ENCODE measurements around the gene TOMM5. TPM values are rescaled to one million over a fixed set of nuclear protein-coding genes. Genes with fewer than 3 reads are reported as not detected.
A peak's percentile ranks its signal among the peaks of the same experiment; 100 is the strongest.

TOMM5 gene
- total RNA-seq, 1 donor from 2014 or later: 103 TPM

GRCh38 chr9:37571282-37571681 is 21.1 kb downstream of the TOMM5 start:
- Mint-ChIP-seq H3K9me3 (ENCODE audit: low read depth) (no peaks in the 10 kb centered on the region), H3K4me3 (ENCODE audit: low read depth) (no peak overlapping the region), H3K36me3 (ENCODE audit: insufficient read depth) (peaks cover 2% of the 10 kb centered on the region), H3K27me3 (no peaks in the 10 kb centered on the region), H3K4me1 (ENCODE audit: low read depth) (peaks cover 11% of the 10 kb centered on the region), H3K27ac (no peak overlapping the region)
- TF ChIP-seq CTCF (IDR thresholded peaks at IDR 0.05; ENCODE audit: unreplicated experiment): no peak
- no peak for DNase-seq (ENCODE audit: low spot score, unreplicated experiment)

GRCh38 chr9:37566716-37567115 is 25.7 kb downstream of the TOMM5 start:
- no peak for TF ChIP-seq CTCF (IDR thresholded peaks at IDR 0.05; ENCODE audit: unreplicated experiment)
- peaks cover 23% of the 10 kb centered on the region for H3K36me3 Mint-ChIP-seq (ENCODE audit: insufficient read depth)
- H3K4me3 Mint-ChIP-seq (ENCODE audit: low read depth): no peak overlapping the region
- peaks cover 11% of the 10 kb centered on the region for H3K9me3 Mint-ChIP-seq (ENCODE audit: low read depth)
- no peak overlapping the region for H3K27ac Mint-ChIP-seq
- no peaks in the 10 kb centered on the region for H3K4me1 Mint-ChIP-seq (ENCODE audit: low read depth)
- H3K27me3 Mint-ChIP-seq: no peaks in the 10 kb centered on the region
- DNase-seq (ENCODE audit: low spot score, unreplicated experiment): no peak

- Mint-ChIP-seq H3K36me3 (ENCODE audit: insufficient read depth) (peaks cover 23% of the 10 kb centered on the region), H3K4me1 (ENCODE audit: low read depth) (no peaks in the 10 kb centered on the region), H3K9me3 (ENCODE audit: low read depth) (peaks cover 11% of the 10 kb centered on the region), H3K27ac (peak overlapping the region; percentile 49), H3K4me3 (ENCODE audit: low read depth) (no peak overlapping the region), H3K27me3 (no peaks in the 10 kb centered on the region)
- TF ChIP-seq CTCF (IDR thresholded peaks at IDR 0.05; ENCODE audit: unreplicated experiment): no peak
- no peak for DNase-seq (ENCODE audit: low spot score, unreplicated experiment)
Observed at GRCh38 chr9:37565661-37566618, 26.5 kb downstream of the TOMM5 start.

GRCh38 chr9:37564916-37565315 is 27.5 kb downstream of the TOMM5 start:
- H3K27me3 Mint-ChIP-seq: no peaks in the 10 kb centered on the region
- peaks cover 23% of the 10 kb centered on the region for H3K36me3 Mint-ChIP-seq (ENCODE audit: insufficient read depth)
- H3K4me3 Mint-ChIP-seq (ENCODE audit: low read depth): no peak overlapping the region
- no peaks in the 10 kb centered on the region for H3K4me1 Mint-ChIP-seq (ENCODE audit: low read depth)
- no peak overlapping the region for H3K27ac Mint-ChIP-seq
- peaks cover 11% of the 10 kb centered on the region for H3K9me3 Mint-ChIP-seq (ENCODE audit: low read depth)
- no peak for DNase-seq (ENCODE audit: low spot score, unreplicated experiment)
- TF ChIP-seq CTCF (IDR thresholded peaks at IDR 0.05; ENCODE audit: unreplicated experiment): no peak

GRCh38 chr9:37563806-37564513 is 28.4 kb downstream of the TOMM5 start:
- Mint-ChIP-seq H3K4me3 (ENCODE audit: low read depth) (no peak overlapping the region), H3K27ac (no peak overlapping the region), H3K9me3 (ENCODE audit: low read depth) (peaks cover 11% of the 10 kb centered on the region), H3K27me3 (no peaks in the 10 kb centered on the region), H3K4me1 (ENCODE audit: low read depth) (no peaks in the 10 kb centered on the region), H3K36me3 (ENCODE audit: insufficient read depth) (peaks cover 23% of the 10 kb centered on the region)
- DNase-seq (ENCODE audit: low spot score, unreplicated experiment): no peak
- no peak for TF ChIP-seq CTCF (IDR thresholded peaks at IDR 0.05; ENCODE audit: unreplicated experiment)

Data from progenitor cell of endocrine pancreas (in vitro differentiated cells).